ENCODE data around the gene PFKL.

GRCh38 chr21:44253832-44254710, 45.8 kb upstream of the PFKL start:
- TF ChIP-seq CTCF (IDR thresholded peaks at IDR 0.05): no peak
- TF ChIP-seq POLR2A (IDR thresholded peaks at IDR 0.05): no peak

Measured in lower leg skin (tissue), 3 donors.